Measurements from ENCODE around the gene LRRC2.
"Not testable (repeated sequence)": the region's sequence is repeated elsewhere in the genome, so short reads cannot be mapped to it uniquely, and the experiment has no call there.

LRRC2 gene

DNA sequence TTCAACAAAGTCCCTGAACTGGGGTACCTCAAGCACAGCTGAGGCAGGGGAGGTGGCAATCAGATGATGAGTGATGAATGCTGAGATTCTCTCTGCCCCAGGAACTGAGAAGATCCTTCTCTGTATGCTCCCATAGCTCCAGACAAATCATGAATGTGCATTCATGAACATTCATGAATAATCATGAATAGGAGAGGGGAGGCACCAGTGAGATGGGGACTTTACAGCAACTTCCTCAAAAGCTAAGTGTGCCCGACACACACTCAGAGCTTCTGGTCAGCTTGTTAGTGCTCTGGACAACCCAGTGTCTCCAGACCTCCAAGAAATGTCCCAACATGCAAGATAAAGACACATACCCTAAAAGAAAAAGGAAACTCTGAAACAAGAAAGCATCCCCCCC, 24.3 kb downstream of the LRRC2 start:
- no peak for DNase-seq (ENCODE audit: low read depth in 2 of 2)
- TF ChIP-seq, protein P1, sequence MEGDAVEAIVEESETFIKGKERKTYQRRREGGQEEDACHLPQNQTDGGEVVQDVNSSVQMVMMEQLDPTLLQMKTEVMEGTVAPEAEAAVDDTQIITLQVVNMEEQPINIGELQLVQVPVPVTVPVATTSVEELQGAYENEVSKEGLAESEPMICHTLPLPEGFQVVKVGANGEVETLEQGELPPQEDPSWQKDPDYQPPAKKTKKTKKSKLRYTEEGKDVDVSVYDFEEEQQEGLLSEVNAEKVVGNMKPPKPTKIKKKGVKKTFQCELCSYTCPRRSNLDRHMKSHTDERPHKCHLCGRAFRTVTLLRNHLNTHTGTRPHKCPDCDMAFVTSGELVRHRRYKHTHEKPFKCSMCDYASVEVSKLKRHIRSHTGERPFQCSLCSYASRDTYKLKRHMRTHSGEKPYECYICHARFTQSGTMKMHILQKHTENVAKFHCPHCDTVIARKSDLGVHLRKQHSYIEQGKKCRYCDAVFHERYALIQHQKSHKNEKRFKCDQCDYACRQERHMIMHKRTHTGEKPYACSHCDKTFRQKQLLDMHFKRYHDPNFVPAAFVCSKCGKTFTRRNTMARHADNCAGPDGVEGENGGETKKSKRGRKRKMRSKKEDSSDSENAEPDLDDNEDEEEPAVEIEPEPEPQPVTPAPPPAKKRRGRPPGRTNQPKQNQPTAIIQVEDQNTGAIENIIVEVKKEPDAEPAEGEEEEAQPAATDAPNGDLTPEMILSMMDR (IDR thresholded peaks at IDR 0.05; ENCODE audit: low read depth, low read length): no peak
- no peak overlapping the region for H3K4me3 ChIP-seq (replicated peaks in 1 of 2; ENCODE audit: low read depth in 2 of 2, low read length in 2 of 2)

DNA sequence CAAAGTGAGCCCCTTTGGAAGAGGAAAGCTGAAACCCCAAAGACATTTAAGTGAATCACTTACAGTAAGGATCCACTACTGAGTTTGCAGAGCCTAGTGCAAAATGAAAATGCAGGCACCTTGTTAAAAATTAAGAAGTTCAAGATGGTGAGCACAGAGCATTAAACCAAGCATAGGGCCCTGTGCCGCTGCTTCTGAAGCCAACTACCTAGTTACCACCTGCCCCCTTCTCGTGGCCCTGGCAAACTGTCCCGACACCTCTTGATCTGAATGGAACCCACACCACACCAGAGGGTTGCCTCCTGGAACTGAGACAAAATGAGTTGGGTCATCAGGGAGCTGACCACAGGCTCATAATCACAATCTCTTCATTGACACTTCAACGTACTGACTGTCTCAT, 25.6 kb downstream of the LRRC2 start:
- TF ChIP-seq, protein P1 (IDR thresholded peaks at IDR 0.05; ENCODE audit: low read depth, low read length): no peak
- H3K4me3 ChIP-seq (replicated peaks in 1 of 2; ENCODE audit: low read depth in 2 of 2, low read length in 2 of 2): no peak overlapping the region
- no peak for DNase-seq (ENCODE audit: low read depth in 2 of 2)

DNA sequence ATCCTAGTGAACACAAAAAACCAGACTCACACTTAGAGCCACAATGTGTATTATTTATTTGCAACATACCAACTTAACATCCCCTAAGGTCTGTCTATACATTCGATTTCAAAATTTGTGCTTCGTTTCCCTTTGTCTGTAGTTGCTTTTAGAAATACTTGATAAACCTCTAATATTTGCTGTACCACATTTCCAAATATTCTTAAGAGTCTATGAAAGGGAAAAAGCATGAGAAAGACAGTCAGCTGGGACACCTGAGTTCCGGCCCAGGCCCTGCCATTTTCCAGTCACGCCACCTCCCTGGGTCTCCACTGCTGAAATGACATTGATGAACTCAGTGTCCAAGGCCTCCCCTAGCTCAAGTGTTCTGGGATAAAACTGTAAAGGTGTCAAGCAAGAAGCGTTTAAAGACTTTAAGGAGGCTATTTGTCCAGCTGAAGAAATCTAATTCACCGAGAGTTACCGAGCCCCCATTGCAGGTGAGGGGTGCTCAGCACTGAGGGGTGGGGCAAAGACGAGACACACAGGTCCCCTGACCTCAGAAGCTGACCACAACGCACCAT, 26.6 kb downstream of the LRRC2 start:
- TF ChIP-seq, protein P1 (IDR thresholded peaks at IDR 0.05; ENCODE audit: low read depth, low read length): no peak
- no peak for DNase-seq (ENCODE audit: low read depth in 2 of 2)
- no peak overlapping the region for H3K4me3 ChIP-seq (replicated peaks in 1 of 2; ENCODE audit: low read depth in 2 of 2, low read length in 2 of 2)

DNA sequence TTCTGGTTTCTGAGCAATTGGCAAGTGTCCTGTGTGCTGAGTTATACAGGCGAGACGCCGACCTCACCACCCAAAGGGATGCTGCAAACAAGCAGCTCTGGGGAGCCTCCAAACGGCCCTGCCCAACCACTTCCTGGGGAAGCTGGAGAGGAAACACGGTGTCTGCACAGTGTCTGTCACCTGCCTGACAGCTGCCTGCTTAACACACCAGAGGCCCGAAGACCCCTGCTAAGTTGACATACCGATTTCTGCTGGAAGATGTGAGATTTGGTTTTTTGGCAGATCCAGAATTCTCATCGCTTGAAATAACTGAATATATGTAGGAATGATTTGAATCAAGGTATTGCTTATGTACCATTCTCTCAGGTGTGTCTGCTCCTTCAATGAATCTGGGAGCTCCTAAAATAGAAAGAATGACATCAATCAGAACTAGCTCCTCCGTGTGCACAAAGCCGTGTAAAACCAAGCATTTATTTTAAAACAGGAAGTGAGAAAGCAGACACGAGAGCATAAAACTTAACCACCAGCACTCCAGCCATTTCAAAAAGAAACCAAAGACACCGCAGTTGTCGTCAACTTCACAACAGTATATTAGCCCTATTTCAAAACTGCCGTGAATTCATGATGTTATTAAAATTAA, 27.2 kb downstream of the LRRC2 start:
- TF ChIP-seq, protein P1 (IDR thresholded peaks at IDR 0.05; ENCODE audit: low read depth, low read length): no peak
- no peak overlapping the region for H3K4me3 ChIP-seq (replicated peaks in 1 of 2; ENCODE audit: low read depth in 2 of 2, low read length in 2 of 2)
- peak; percentile 41 to 83 for DNase-seq (ENCODE audit: low read depth in 2 of 2)

DNA sequence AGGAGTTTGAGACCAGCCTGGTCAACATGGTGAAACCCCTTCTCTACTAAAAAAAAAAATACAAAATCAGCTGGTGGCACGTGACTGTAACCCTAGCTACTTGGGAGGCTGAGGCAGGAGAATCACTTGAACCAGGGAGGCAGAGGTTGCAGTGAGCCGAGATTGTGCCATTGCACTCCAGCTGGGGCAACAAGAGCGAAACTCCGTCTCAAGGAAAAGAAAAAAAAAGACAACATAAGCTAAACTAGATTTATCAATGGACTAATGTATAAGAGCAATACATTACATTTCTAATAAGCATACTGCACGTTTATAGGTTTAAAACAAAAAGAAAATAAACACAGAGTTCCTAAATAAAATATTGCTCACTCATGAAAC, 27.7 kb downstream of the LRRC2 start:
- DNase-seq (ENCODE audit: low read depth in 2 of 2); H3K4me3 ChIP-seq (replicated peaks in 1 of 2; ENCODE audit: low read depth in 2 of 2, low read length in 2 of 2): not testable (repeated sequence)

DNA sequence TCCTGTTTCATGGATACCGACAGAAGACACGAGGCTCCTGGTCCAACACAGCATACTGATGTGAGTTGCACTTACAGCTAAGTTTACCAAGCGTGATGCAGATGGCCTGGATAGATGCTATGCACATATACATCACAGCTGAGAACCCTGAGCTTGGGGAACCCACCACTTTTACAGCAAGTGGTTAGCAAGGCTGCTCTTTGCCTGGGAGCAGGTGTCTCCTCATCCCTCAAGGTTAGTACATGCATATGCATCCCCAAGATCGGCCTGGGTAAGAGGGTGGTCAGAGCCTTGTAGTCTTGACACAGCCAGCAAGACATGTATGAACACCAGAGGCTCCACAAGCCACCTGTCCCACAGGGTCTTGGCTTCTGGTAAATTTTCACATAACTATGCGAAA, 28.3 kb downstream of the LRRC2 start:
- no peak overlapping the region for H3K4me3 ChIP-seq (replicated peaks in 1 of 2; ENCODE audit: low read depth in 2 of 2, low read length in 2 of 2)
- TF ChIP-seq, protein P1 (IDR thresholded peaks at IDR 0.05; ENCODE audit: low read depth, low read length): no peak
- DNase-seq (ENCODE audit: low read depth in 2 of 2): no peak

DNA sequence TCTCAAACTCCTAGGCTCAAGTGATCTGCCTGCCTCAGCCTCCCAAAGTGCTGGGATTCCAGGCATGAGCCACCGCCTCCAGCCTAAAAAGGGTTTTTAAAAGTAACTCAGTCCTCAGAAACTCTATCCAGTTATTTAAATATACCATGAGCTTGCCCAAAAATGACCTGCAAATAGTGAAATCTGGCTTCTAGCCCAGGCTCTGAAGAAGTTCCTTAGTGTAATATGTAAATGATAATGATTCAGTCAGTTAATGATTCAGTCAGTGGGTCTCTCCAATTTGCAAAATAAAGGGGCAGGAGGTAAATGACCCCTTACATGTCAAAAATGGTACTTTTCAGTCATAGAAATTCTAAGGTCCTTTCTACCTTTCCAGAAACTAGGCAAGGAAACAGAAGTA, 28.8 kb downstream of the LRRC2 start:
- no peak overlapping the region for H3K4me3 ChIP-seq (replicated peaks in 1 of 2; ENCODE audit: low read depth in 2 of 2, low read length in 2 of 2)
- TF ChIP-seq, protein P1 (IDR thresholded peaks at IDR 0.05; ENCODE audit: low read depth, low read length): no peak
- peak in 1 of 2 donors; percentile 16 for DNase-seq (ENCODE audit: low read depth in 2 of 2)
